Measurements from ENCODE around the gene JARID2.

- TF ChIP-seq CTCF (IDR thresholded peaks at IDR 0.05) (no peak), EZH2phosphoT487 (IDR thresholded peaks at IDR 0.05) (no peak), EZH2 (IDR thresholded peaks at IDR 0.05) (no peak)
Measured at GRCh38 chr6:15340775-15341174, 94.9 kb downstream of the JARID2 start.
